Rectal smooth muscle tissue (tissue), 1 donor: ENCODE data around the gene TAF1C.

ENCODE experiments used
- H3K27ac ChIP-seq: one replicate; pipeline ENCODE4 v1.7.0; 2013; ENCODE audit warnings: low read depth, low read length, inconsistent platforms
- H3K27me3 ChIP-seq: one replicate; pipeline ENCODE4 v1.7.0; 2013; ENCODE audit warnings: low read length; ENCODE audit not compliant: control insufficient read depth, insufficient read depth
- H3K36me3 ChIP-seq: one replicate; pipeline ENCODE4 v1.7.0; 2013; ENCODE audit warnings: low read length; ENCODE audit not compliant: control insufficient read depth, insufficient read depth
- H3K4me1 ChIP-seq: one replicate; pipeline ENCODE4 v1.7.0; 2013; ENCODE audit warnings: low read length; ENCODE audit not compliant: control insufficient read depth, insufficient read depth
- H3K4me3 ChIP-seq: one replicate; pipeline ENCODE4 v1.7.0; 2013; ENCODE audit warnings: low read length
- H3K9ac ChIP-seq: one replicate; pipeline ENCODE4 v1.7.0; 2013; ENCODE audit warnings: low read length

The TAF1C gene, protein sequence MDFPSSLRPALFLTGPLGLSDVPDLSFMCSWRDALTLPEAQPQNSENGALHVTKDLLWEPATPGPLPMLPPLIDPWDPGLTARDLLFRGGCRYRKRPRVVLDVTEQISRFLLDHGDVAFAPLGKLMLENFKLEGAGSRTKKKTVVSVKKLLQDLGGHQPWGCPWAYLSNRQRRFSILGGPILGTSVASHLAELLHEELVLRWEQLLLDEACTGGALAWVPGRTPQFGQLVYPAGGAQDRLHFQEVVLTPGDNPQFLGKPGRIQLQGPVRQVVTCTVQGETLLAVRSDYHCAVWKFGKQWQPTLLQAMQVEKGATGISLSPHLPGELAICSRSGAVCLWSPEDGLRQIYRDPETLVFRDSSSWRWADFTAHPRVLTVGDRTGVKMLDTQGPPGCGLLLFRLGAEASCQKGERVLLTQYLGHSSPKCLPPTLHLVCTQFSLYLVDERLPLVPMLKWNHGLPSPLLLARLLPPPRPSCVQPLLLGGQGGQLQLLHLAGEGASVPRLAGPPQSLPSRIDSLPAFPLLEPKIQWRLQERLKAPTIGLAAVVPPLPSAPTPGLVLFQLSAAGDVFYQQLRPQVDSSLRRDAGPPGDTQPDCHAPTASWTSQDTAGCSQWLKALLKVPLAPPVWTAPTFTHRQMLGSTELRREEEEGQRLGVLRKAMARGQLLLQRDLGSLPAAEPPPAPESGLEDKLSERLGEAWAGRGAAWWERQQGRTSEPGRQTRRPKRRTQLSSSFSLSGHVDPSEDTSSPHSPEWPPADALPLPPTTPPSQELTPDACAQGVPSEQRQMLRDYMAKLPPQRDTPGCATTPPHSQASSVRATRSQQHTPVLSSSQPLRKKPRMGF

DNA sequence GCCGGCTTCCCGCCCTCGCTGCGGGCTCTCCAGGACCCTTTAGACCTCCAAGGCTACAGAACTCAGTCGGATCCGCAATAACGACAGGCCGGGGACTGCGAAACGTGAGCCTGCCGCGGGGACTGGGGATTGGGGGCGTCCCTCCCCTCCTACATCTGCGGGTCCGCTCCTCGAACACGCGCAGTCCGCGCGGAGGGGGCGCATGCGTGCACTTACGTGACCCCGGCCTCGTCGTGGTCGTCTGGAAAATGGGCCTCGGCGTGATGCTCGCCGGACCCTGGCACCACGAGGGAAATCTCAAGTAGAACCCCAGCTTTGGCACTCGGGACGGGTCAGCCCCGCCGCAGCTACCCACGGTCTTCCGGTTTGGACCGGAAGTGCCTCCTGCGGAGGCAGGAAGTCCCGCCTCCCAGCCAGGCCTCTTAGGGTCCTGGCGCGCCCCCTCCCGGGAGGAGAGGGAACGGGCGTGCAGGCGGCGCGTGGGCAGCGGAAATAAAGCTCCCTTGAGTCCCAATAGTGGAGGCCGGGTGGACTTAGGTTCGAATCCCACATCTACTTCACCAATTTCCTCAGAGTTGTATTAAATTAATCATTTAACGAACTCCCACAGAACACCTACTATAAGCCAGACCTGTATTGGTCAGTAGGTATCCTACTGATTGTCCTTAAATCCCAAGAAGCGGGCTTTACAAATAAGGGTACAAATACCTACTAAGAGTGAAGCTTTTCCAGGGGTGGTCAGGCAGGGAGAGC, at the start of gene TAF1C:
Gene TAF1C, minus strand, starts transcription at position 373 of the 753 bp plus-strand sequence. CDS start 2,069 bp downstream, outside the sequence.
- peak within 1 kb of the TSS; percentile 73 for H3K27ac ChIP-seq
- peaks cover 4% of the 10 kb centered on the region for H3K4me1 ChIP-seq
- H3K4me3 ChIP-seq, result peak within 1 kb of the TSS; percentile 98
- peak within 1 kb of the TSS; percentile 88 for H3K9ac ChIP-seq
- peaks cover 23% of the 10 kb centered on the region for H3K36me3 ChIP-seq
- H3K27me3 ChIP-seq, result no peaks in the 10 kb centered on the region

DNA sequence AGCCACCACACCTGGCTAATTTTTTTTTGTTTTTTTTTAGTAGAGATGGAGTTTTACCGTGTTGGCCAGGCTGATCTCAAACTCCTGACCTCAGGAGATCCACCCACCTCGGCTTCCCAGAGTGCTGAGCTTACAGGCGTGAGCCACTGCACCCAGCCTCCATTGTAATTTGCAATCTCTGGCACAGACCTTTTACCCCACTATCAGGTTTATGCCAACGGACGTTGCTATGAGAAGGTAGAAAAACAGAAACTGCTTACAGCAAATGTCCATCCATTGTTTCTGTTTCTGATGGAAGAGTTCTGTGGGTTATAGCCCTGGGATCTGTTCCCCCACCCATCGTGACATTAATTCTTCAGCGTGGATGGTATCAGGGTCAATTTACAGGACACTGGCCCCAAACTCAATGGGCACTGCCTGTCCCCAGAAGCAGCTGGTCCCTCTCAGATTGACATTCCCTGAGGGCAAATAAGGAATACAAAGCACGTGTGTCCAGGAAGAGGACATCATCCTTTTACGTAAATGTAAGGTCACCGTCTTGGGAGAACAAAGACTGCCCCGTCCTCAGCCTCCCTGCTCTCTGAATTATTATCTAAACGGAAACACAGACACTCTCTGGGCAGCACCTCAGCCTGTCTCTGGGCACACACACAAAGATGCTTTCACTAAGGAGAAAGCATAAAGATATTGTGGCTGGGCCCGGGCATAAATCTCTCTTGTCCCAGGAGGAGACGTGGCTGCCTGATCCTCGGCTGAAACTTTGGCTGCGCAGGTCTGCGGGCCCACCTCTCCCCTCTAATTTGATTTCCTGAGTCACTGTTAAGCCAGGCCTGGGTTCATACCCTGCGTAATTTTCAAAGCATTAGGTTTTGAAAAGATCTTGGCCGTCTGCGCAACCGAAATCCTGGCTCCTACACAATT, 47.7 kb upstream of the TAF1C start:
- no peaks in the 10 kb centered on the region for H3K27me3 ChIP-seq
- no peaks in the 10 kb centered on the region for H3K36me3 ChIP-seq
- H3K4me3 ChIP-seq, result no peak overlapping the region
- peaks cover 5% of the 10 kb centered on the region for H3K4me1 ChIP-seq
- H3K9ac ChIP-seq, result no peak overlapping the region
- peak overlapping the region; percentile 77 for H3K27ac ChIP-seq

DNA sequence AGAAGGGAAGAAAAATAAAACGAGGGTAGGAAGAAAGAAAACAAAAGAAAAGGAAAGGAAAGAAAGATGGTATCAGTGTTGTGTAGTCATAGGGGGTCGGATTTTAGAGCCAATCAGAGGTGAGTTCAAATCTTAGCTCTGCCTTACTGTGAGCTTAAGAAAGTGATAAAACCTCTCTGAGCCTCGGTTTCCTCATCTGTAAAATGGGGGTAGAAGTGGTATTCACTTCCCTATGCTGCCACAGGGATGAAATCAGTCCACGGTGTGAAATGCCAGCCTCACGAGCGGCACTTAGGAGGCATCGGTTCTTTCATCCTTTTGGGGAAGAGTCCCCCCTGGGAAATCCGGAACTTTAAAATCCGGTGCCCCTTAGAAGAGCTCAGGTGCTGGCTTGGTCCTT, 46.9 kb upstream of the TAF1C start:
- no peak overlapping the region for H3K9ac ChIP-seq
- H3K4me1 ChIP-seq, result peaks cover 5% of the 10 kb centered on the region
- H3K27ac ChIP-seq, result no peak overlapping the region
- H3K36me3 ChIP-seq, result no peaks in the 10 kb centered on the region
- H3K4me3 ChIP-seq, result no peak overlapping the region
- no peaks in the 10 kb centered on the region for H3K27me3 ChIP-seq

DNA sequence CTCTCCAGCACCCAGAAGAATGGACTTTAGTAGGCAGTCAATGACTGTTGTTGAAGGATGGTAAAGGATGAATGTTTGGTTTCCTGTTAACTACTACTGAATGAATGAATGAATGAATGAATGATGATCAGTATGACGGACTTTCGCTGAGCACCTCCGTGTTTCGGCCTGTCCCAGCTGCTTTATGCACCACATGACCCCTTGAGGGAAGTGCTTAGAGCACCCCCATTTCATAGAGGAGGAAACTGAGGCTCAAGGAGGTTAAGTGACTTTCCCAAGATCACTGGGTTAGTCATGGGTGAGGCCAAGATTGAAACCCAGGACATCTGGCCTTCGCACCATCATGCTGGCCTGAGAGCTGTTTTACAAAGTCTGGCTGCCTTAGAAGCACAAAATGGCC, 46.1 kb upstream of the TAF1C start:
- no peak overlapping the region for H3K4me3 ChIP-seq
- peaks cover 5% of the 10 kb centered on the region for H3K4me1 ChIP-seq
- H3K36me3 ChIP-seq, result no peaks in the 10 kb centered on the region
- H3K9ac ChIP-seq, result no peak overlapping the region
- H3K27me3 ChIP-seq, result no peaks in the 10 kb centered on the region
- H3K27ac ChIP-seq, result no peak overlapping the region

DNA sequence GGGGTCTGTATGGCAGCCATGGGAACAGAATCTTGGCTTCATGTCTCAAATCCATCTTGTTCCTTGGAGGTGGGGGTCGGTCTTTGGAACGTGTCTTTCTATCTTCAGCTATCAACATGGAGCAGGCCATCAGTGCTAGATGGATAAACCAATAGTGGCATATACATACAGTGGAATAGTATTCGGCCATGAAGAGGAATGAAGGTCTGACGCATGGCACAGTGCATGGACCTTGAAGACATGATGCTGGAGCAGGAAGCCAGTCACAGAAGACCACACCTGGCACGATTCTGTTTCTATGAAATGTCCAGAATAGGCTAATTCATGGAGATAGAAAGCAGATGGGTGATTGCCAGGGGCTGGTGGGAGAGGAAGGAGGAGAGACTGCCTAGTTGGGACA, 45.2 kb upstream of the TAF1C start:
- Histone ChIP-seq H3K4me3 (no peak overlapping the region), H3K36me3 (no peaks in the 10 kb centered on the region), H3K27me3 (no peaks in the 10 kb centered on the region), H3K4me1 (peaks cover 7% of the 10 kb centered on the region), H3K9ac (no peak overlapping the region), H3K27ac (no peak overlapping the region)

DNA sequence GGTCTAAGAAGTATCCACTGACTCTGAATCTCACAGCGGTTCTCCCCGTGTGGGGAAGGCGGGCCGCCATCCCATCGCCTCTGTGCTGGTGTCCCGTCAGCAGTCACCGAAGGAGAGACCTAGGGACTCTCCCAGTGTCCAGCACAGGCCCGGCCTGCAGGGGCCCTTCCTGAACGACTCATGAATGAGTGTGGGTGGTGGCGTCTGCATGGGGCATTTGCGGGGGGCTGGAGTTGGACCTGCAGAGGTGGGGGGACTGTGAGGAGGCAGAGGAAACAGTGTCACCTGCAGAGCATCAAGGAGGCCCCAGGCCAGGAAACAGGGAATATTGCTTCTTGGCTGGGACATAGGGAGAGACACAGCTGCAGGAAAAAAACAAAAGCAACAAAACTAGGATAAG, 42.6 kb upstream of the TAF1C start:
- Histone ChIP-seq H3K4me3 (no peak overlapping the region), H3K27ac (no peak overlapping the region), H3K36me3 (no peaks in the 10 kb centered on the region), H3K4me1 (peaks cover 2% of the 10 kb centered on the region), H3K9ac (no peak overlapping the region), H3K27me3 (no peaks in the 10 kb centered on the region)

DNA sequence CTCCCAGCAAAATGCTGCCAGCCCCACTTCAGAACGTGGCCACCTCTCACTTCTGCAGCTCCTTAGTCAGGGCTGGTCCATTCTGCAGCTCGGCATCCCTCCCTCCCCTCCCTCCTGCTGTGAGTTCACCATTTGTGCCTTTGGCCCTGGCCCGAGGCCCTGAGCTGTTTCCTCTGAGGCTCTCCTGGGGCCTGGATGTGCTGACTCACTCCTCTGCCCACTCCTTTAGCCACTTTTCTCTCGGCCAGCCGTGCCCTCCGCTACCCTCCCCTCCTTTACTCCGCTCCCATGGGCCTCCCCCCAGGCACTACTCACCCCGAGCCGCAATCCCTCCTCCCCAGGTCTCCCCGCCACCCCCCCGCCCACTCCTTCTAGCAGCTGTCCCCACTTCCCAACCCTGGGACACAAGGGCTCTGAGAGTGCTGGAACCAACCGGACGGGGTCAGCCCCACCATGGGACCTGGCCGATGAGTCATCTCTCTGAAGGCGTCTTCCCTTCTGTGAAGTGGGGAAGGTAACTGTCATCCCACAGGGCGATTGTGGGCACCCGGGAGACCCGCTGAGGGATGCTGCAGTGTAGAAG, 41.5 kb upstream of the TAF1C start:
- no peaks in the 10 kb centered on the region for H3K27me3 ChIP-seq
- H3K4me3 ChIP-seq, result no peak overlapping the region
- no peak overlapping the region for H3K27ac ChIP-seq

DNA sequence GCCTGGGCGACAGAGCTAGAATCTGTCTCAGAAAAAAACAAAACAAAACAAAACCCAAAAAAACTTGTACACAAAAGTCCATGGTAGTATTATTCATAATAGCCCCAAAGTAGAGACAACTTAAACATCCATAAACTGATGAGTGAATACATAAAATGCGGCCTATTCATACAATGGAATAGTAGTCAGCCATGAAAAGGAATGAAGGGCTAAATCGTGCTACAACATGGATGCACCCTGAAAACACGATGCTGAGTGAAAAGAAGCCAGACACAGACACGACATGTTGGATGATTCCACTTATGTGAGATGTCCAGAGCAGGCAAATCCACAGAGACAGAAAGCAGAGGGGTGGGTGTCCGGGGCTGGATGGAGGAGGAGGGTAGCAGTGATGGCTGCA, 40.7 kb upstream of the TAF1C start:
- H3K4me3 ChIP-seq, result no peak overlapping the region
- H3K36me3 ChIP-seq, result no peaks in the 10 kb centered on the region
- H3K9ac ChIP-seq, result no peak overlapping the region
- peaks cover 2% of the 10 kb centered on the region for H3K4me1 ChIP-seq
- no peak overlapping the region for H3K27ac ChIP-seq
- H3K27me3 ChIP-seq, result no peaks in the 10 kb centered on the region

More for the DNA sequence above, 41.5 kb upstream of the TAF1C start:
- Histone ChIP-seq H3K4me1 (peaks cover 2% of the 10 kb centered on the region), H3K36me3 (no peaks in the 10 kb centered on the region), H3K9ac (no peak overlapping the region)

DNA sequence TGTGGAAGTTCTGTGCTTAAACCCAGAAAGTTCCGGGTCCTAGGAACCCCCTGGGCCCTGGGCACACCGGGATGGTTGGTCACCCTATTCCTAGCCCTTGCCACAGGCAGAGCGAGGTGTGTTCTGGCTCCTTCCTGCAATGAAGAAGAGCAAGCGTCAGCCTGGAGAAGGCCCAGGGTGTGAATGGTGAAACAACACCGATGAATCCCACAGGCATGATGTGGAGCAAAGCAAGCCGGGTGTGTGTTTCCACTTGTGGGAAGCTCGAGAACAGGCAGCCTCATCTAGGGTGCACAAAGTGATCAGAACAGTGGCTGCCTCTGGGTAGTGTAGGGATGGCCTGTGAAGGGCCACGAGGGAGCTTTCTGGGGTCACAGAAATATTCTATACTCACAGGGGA, 39.2 kb upstream of the TAF1C start:
- H3K27me3 ChIP-seq, result no peaks in the 10 kb centered on the region
- no peak overlapping the region for H3K4me3 ChIP-seq
- H3K27ac ChIP-seq, result no peak overlapping the region

GRCh38 chr16:84225571-84225970, 38.7 kb upstream of the TAF1C start:
- H3K36me3 ChIP-seq, result no peaks in the 10 kb centered on the region
- H3K9ac ChIP-seq, result no peak overlapping the region
- H3K27ac ChIP-seq, result no peak overlapping the region
- no peaks in the 10 kb centered on the region for H3K27me3 ChIP-seq
- no peak overlapping the region for H3K4me3 ChIP-seq
- peaks cover 2% of the 10 kb centered on the region for H3K4me1 ChIP-seq

More for the DNA sequence above, 39.2 kb upstream of the TAF1C start:
- Histone ChIP-seq H3K36me3 (no peaks in the 10 kb centered on the region), H3K4me1 (peaks cover 2% of the 10 kb centered on the region), H3K9ac (no peak overlapping the region)

DNA sequence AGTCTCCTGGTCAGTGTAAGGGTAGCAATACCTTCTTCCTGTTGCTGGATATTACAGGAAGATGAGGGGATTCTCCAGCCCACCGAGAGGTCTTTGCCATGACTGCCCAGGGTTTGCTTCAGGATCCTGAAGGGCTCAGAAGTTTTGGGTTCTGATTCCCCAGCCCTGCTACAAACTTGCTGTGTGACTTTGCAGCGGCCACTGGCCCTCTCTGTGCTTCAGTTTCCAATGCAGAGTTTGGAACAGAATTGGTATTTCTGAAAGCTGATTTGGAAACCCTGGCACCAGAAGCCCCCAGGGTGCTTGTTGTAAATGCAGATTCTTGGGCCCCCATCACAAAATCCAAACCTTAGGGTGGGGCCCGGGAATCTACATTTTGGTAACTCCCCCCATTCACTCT, 38.3 kb upstream of the TAF1C start:
- H3K9ac ChIP-seq, result no peak overlapping the region
- no peaks in the 10 kb centered on the region for H3K27me3 ChIP-seq
- no peak overlapping the region for H3K27ac ChIP-seq
- H3K4me3 ChIP-seq, result no peak overlapping the region
- H3K4me1 ChIP-seq, result peaks cover 2% of the 10 kb centered on the region
- no peaks in the 10 kb centered on the region for H3K36me3 ChIP-seq
